ENCODE results near the gene TBX1. TPM values are rescaled to one million over a fixed set of nuclear protein-coding genes. Genes with fewer than 3 reads are reported as not detected.

Gene TBX1
- total RNA-seq, 1 donor from 2014 or later = not detected

- DNase-seq (ENCODE audit: low spot score) = no peak
- Histone ChIP-seq H2AFZ (replicated peaks) (no peak overlapping the region), H3K4me1 (peaks cover 16% of the 10 kb centered on the region), H3K27ac (no peak overlapping the region), H3K79me2 (ENCODE audit: low read depth) (no peaks in the 10 kb centered on the region), H3K36me3 (no peaks in the 10 kb centered on the region), H4K20me1 (ENCODE audit: low read depth) (peaks cover 18% of the 10 kb centered on the region), H3K4me3 (no peak overlapping the region), H3K9ac (no peak overlapping the region), H3F3A (ENCODE audit: low read depth) (peaks cover 11% of the 10 kb centered on the region), H3K9me3 (ENCODE audit: low read depth) (no peaks in the 10 kb centered on the region), H3K4me2 (no peak overlapping the region), H3K27me3 (peaks cover 88% of the 10 kb centered on the region)
- Mint-ChIP-seq H3K36me3 (peaks cover 9% of the 10 kb centered on the region), H3K4me1 (peaks cover 15% of the 10 kb centered on the region), H3K9me3 (peaks cover 19% of the 10 kb centered on the region), H3K27ac (no peak overlapping the region), H3K27me3 (ENCODE audit: insufficient read depth, low read depth) (peaks cover 61% of the 10 kb centered on the region), H3K4me3 (peak overlapping the region; percentile 24)
- TF ChIP-seq EZH2 (IDR thresholded peaks at IDR 0.05) (no peak), EZH2phosphoT487 (IDR thresholded peaks at IDR 0.05) (no peak), CTCF (IDR thresholded peaks at IDR 0.05) (no peak)
These were observed 33.0 kb upstream of the TBX1 start for GRCh38 chr22:19727310-19728150.

DNA sequence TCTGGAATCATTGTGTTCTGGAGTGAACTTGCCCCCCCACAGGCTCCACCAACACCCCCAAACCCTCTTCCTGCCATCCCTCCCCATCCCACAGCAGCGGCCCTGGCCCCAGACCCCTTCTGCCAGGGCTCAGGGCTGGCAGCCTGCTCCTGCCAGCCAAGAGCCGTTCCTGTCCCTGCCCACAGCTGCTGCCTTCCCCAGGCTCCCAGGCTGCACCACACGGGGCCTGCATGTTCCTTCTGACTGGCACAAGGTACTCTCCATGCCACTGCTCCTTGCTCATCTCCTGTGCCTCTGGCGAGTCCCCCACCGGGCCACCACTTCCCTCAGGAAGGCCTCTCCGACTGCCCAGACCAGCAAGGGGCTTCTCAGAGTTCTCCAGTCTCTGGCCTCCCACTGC, 32.3 kb upstream of the TBX1 start:
- no peak for TF ChIP-seq EZH2 (IDR thresholded peaks at IDR 0.05)
- TF ChIP-seq CTCF (IDR thresholded peaks at IDR 0.05) = no peak
- no peak for TF ChIP-seq EZH2phosphoT487 (IDR thresholded peaks at IDR 0.05)
- Histone ChIP-seq H4K20me1 (ENCODE audit: low read depth) (peaks cover 11% of the 10 kb centered on the region), H3K27ac (no peak overlapping the region), H2AFZ (replicated peaks) (no peak overlapping the region), H3K9me3 (ENCODE audit: low read depth) (no peaks in the 10 kb centered on the region), H3K4me3 (no peak overlapping the region), H3K27me3 (peaks cover 81% of the 10 kb centered on the region), H3K36me3 (no peaks in the 10 kb centered on the region), H3K4me2 (no peak overlapping the region), H3F3A (ENCODE audit: low read depth) (peaks cover 7% of the 10 kb centered on the region), H3K79me2 (ENCODE audit: low read depth) (no peaks in the 10 kb centered on the region), H3K9ac (no peak overlapping the region), H3K4me1 (peaks cover 9% of the 10 kb centered on the region)
- Mint-ChIP-seq H3K27ac (no peak overlapping the region), H3K27me3 (ENCODE audit: insufficient read depth, low read depth) (peaks cover 56% of the 10 kb centered on the region), H3K9me3 (peaks cover 19% of the 10 kb centered on the region), H3K4me1 (peaks cover 10% of the 10 kb centered on the region), H3K4me3 (no peak overlapping the region), H3K36me3 (peaks cover 9% of the 10 kb centered on the region)
- no peak for DNase-seq (ENCODE audit: low spot score)

GRCh38 chr22:19728836-19729235, 31.7 kb upstream of the TBX1 start:
- H4K20me1 ChIP-seq (ENCODE audit: low read depth) = peaks cover 7% of the 10 kb centered on the region
- no peaks in the 10 kb centered on the region for H3K79me2 ChIP-seq (ENCODE audit: low read depth)
- peaks cover 19% of the 10 kb centered on the region for H3K9me3 Mint-ChIP-seq
- no peak overlapping the region for H3K27ac ChIP-seq
- no peak overlapping the region for H3K4me3 ChIP-seq
- H3K27me3 ChIP-seq = peaks cover 75% of the 10 kb centered on the region
- H3K4me1 ChIP-seq = peaks cover 3% of the 10 kb centered on the region
- H3K27me3 Mint-ChIP-seq (ENCODE audit: insufficient read depth, low read depth) = peaks cover 55% of the 10 kb centered on the region
- no peaks in the 10 kb centered on the region for H3K36me3 ChIP-seq
- peaks cover 9% of the 10 kb centered on the region for H3K36me3 Mint-ChIP-seq
- no peak for DNase-seq (ENCODE audit: low spot score)
- peaks cover 1% of the 10 kb centered on the region for H3F3A ChIP-seq (ENCODE audit: low read depth)
- no peaks in the 10 kb centered on the region for H3K9me3 ChIP-seq (ENCODE audit: low read depth)
- no peak overlapping the region for H3K27ac Mint-ChIP-seq
- H3K4me3 Mint-ChIP-seq = no peak overlapping the region
- peaks cover 10% of the 10 kb centered on the region for H3K4me1 Mint-ChIP-seq
- no peak overlapping the region for H3K9ac ChIP-seq
- H3K4me2 ChIP-seq = no peak overlapping the region
- no peak overlapping the region for H2AFZ ChIP-seq (replicated peaks)
- TF ChIP-seq EZH2 (IDR thresholded peaks at IDR 0.05) (no peak), CTCF (IDR thresholded peaks at IDR 0.05) (no peak), EZH2phosphoT487 (IDR thresholded peaks at IDR 0.05) (no peak)

All from neural progenitor cell (in vitro differentiated cells).